ENCODE data around the gene GPATCH8. TPM values are rescaled to one million over a fixed set of nuclear protein-coding genes. Genes with fewer than 3 reads are reported as not detected.
A peak's percentile ranks its signal among the peaks of the same experiment; 100 is the strongest.

The GPATCH8 gene
- polyA plus RNA-seq, 1 of the 3 experiments (the other 2 are of a cell fraction), result 12.7 TPM

DNA sequence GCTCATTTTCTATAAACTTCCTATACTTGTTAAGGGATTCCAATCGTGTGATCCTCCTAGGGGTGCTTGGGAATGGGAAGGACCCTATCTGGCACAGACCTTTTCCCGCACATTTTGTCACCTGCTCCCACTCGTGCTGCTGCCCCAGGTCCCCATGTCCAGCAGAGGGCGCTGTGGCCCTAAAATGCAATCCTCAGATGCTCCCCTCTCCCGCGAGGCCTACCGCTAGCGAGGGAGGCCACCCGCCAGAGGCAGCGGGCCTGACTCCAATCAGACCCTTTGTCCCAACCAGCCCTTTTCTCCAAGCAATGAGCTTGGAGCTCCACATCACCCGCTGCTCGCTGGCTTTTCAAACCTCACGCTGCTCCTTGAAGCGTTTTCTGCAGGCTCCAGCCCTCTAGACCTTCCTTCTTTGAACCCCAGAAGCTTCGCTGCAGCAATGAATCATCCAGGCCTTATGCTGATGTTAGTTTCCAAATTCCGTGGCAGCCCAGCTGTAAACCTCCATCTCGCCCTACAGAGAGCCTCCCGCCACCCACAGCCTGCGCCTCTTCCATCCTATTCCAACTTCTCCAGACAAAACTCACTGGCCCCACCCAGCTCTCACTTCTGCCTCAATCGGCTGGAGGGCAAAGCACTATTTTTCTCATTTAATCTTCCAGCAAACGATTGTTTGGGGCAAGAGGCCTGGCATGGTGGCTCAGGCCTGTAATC is 30.5 kb upstream of the GPATCH8 start (continued):
- TF ChIP-seq, protein P1, sequence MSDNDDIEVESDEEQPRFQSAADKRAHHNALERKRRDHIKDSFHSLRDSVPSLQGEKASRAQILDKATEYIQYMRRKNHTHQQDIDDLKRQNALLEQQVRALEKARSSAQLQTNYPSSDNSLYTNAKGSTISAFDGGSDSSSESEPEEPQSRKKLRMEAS (IDR thresholded peaks at IDR 0.05; ENCODE audit: low read depth), result peak; percentile 74
- TF ChIP-seq, protein P2, sequence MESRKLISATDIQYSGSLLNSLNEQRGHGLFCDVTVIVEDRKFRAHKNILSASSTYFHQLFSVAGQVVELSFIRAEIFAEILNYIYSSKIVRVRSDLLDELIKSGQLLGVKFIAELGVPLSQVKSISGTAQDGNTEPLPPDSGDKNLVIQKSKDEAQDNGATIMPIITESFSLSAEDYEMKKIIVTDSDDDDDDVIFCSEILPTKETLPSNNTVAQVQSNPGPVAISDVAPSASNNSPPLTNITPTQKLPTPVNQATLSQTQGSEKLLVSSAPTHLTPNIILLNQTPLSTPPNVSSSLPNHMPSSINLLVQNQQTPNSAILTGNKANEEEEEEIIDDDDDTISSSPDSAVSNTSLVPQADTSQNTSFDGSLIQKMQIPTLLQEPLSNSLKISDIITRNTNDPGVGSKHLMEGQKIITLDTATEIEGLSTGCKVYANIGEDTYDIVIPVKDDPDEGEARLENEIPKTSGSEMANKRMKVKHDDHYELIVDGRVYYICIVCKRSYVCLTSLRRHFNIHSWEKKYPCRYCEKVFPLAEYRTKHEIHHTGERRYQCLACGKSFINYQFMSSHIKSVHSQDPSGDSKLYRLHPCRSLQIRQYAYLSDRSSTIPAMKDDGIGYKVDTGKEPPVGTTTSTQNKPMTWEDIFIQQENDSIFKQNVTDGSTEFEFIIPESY (IDR thresholded peaks at IDR 0.05; ENCODE audit: borderline replicate concordance, low read depth), result no peak
- no peak; the same call in 1 of the 2 replicates for TF ChIP-seq JUND (IDR thresholded peaks at IDR 0.05)
- TF ChIP-seq NRF1 (IDR thresholded peaks at IDR 0.05; ENCODE audit: low read depth, low read length), result peak; percentile 6; the same call in 1 of the 2 replicates
- TF ChIP-seq CHD2 (IDR thresholded peaks at IDR 0.05; ENCODE audit: low read length, partially characterized antibody), result no peak
- no peak for TF ChIP-seq TEAD4 (IDR thresholded peaks at IDR 0.05; ENCODE audit: borderline replicate concordance, insufficient read depth)
- TF ChIP-seq, protein P3, sequence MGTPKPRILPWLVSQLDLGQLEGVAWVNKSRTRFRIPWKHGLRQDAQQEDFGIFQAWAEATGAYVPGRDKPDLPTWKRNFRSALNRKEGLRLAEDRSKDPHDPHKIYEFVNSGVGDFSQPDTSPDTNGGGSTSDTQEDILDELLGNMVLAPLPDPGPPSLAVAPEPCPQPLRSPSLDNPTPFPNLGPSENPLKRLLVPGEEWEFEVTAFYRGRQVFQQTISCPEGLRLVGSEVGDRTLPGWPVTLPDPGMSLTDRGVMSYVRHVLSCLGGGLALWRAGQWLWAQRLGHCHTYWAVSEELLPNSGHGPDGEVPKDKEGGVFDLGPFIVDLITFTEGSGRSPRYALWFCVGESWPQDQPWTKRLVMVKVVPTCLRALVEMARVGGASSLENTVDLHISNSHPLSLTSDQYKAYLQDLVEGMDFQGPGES (IDR thresholded peaks at IDR 0.05; ENCODE audit: low read depth, low read length), result no peak
- TF ChIP-seq MXI1 (IDR thresholded peaks at IDR 0.05; ENCODE audit: low read depth, low read length), result no peak
- TF ChIP-seq, protein P4, sequence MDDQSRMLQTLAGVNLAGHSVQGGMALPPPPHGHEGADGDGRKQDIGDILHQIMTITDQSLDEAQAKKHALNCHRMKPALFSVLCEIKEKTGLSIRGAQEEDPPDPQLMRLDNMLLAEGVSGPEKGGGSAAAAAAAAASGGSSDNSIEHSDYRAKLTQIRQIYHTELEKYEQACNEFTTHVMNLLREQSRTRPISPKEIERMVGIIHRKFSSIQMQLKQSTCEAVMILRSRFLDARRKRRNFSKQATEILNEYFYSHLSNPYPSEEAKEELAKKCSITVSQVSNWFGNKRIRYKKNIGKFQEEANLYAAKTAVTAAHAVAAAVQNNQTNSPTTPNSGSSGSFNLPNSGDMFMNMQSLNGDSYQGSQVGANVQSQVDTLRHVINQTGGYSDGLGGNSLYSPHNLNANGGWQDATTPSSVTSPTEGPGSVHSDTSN (IDR thresholded peaks at IDR 0.05), result no peak
- TF ChIP-seq FOSL2 (IDR thresholded peaks at IDR 0.05; ENCODE audit: borderline replicate concordance, low read depth), result peak; percentile 13; the same call in 1 of the 2 replicates
- TF ChIP-seq EZH2phosphoT487 (IDR thresholded peaks at IDR 0.05; ENCODE audit: borderline replicate concordance, low read depth), result no peak
- TF ChIP-seq RXRA (IDR thresholded peaks at IDR 0.05; ENCODE audit: borderline replicate concordance, low read depth), result peak; percentile 23; the same call in 1 of the 2 replicates
- TF ChIP-seq EP300 (IDR thresholded peaks at IDR 0.05; ENCODE audit: borderline replicate concordance in 1 of 2, low read depth in 1 of 2, low read length in 1 of 2), result no peak
- TF ChIP-seq, protein P5, sequence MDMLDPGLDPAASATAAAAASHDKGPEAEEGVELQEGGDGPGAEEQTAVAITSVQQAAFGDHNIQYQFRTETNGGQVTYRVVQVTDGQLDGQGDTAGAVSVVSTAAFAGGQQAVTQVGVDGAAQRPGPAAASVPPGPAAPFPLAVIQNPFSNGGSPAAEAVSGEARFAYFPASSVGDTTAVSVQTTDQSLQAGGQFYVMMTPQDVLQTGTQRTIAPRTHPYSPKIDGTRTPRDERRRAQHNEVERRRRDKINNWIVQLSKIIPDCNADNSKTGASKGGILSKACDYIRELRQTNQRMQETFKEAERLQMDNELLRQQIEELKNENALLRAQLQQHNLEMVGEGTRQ (IDR thresholded peaks at IDR 0.05; ENCODE audit: borderline replicate concordance, low read depth, low read length), result no peak
- no peak; the same call in 1 of the 2 replicates for TF ChIP-seq GABPA (IDR thresholded peaks at IDR 0.05; ENCODE audit: low read depth)
- TF ChIP-seq NFIC (IDR thresholded peaks at IDR 0.05; ENCODE audit: borderline replicate concordance), result no peak; the same call in 1 of the 2 replicates
- no peak for TF ChIP-seq TAF1 (IDR thresholded peaks at IDR 0.05; ENCODE audit: borderline replicate concordance, low read depth, low read length)
